ENCODE data around the gene NCOA7. TPM values are rescaled to one million over a fixed set of nuclear protein-coding genes. Genes with fewer than 3 reads are reported as not detected.

NCOA7 gene
- total RNA-seq, 2 donors from 2014 or later = 11.4 to 15.2 TPM

DNA sequence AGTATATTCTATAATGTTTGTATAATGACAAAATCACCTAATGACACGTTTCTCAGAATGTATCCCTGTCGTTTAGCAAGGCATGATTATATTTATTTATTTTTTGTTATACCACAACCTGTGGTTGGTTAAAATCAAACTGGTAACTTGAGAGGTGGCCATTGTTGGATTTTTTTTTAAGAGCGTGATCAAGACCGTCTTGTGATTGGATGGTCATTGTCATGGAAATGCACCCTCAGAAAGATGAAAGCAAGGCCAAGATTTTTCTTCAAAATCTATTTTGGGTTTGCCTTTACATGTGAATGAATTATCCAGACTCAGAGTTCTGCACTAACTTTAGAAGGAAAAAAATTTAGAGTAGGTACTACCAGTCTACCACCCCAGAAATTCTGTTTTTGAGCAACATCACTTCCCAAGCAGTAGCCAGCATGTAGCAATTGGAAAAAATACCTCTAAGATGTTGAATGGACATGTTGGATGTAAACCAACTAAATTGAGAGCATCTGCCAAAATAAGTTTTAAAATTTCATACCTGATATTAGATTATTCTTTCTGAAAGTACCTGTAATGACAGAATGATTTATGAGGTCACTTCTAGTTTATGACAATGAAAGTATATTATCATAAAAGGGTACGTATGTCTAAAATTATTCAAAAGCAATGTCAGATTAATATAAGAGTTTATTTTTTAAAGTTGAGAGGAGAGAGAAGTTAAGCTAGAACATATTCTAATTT, 50.8 kb downstream of the NCOA7 start:
- Histone ChIP-seq H3K27me3 (ENCODE audit: control insufficient read depth, insufficient read depth, low read length, poor library complexity, severe bottlenecking) (no peaks in the 10 kb centered on the region), H3K27ac (ENCODE audit: low read depth, low read length) (no peak overlapping the region), H3K9ac (ENCODE audit: extremely low read depth, low read length, poor library complexity, severe bottlenecking) (no peak overlapping the region), H3K36me3 (ENCODE audit: control insufficient read depth, insufficient read depth, low read length) (no peaks in the 10 kb centered on the region), H3K9me3 (ENCODE audit: control insufficient read depth, low read length) (no peaks in the 10 kb centered on the region), H3K4me1 (ENCODE audit: control insufficient read depth, insufficient read depth, low read length) (peaks cover 11% of the 10 kb centered on the region), H3K4me3 (ENCODE audit: low read length) (no peak overlapping the region)
- TF ChIP-seq, protein P1, sequence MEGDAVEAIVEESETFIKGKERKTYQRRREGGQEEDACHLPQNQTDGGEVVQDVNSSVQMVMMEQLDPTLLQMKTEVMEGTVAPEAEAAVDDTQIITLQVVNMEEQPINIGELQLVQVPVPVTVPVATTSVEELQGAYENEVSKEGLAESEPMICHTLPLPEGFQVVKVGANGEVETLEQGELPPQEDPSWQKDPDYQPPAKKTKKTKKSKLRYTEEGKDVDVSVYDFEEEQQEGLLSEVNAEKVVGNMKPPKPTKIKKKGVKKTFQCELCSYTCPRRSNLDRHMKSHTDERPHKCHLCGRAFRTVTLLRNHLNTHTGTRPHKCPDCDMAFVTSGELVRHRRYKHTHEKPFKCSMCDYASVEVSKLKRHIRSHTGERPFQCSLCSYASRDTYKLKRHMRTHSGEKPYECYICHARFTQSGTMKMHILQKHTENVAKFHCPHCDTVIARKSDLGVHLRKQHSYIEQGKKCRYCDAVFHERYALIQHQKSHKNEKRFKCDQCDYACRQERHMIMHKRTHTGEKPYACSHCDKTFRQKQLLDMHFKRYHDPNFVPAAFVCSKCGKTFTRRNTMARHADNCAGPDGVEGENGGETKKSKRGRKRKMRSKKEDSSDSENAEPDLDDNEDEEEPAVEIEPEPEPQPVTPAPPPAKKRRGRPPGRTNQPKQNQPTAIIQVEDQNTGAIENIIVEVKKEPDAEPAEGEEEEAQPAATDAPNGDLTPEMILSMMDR (conservative IDR thresholded peaks at IDR 0.05) = no peak
- H3K9me3 Mint-ChIP-seq = no peaks in the 10 kb centered on the region
- no peak for DNase-seq
- no peaks in the 10 kb centered on the region for H3K27me3 Mint-ChIP-seq (ENCODE audit: insufficient read depth)
- no peak overlapping the region for H3K4me3 Mint-ChIP-seq
- peaks cover 11% of the 10 kb centered on the region for H3K4me1 Mint-ChIP-seq
- no peaks in the 10 kb centered on the region for H3K36me3 Mint-ChIP-seq (ENCODE audit: low read depth)
- 86 to 100% methylated on average over 2 to 5 of the region's 5 CpGs for WGBS, 2 experiments (ENCODE audit: insufficient coverage in 1 of 2, insufficient read length in 1 of 2)
- H3K27ac Mint-ChIP-seq = no peak overlapping the region

DNA sequence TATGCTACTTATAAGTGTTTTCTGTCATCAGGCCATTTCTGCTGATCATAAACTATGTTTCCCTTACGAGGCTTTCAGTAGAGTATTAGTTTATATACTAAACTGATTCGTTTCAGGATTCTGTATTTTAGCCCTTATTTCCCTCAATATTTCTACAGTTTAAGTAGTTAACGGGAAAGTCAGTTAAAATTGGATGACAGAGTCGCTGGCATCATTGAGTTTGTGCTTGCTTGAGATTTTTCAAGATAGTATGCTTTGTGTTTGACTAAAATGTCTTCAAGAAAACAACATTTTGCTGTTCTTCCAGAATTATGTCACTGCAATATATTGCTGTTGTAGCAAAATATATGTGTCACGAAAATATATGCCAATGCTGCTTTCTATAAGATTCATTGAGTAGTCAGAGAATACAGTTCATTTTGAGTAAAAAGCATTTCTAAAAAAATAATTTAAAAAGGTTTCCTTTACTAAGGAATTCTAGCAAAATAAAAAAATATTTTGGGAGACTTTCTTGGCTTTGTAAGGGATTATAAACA, 51.4 kb downstream of the NCOA7 start:
- H3K4me3 Mint-ChIP-seq = no peak overlapping the region
- H3K27me3 Mint-ChIP-seq (ENCODE audit: insufficient read depth) = no peaks in the 10 kb centered on the region
- no peak overlapping the region for H3K27ac ChIP-seq (ENCODE audit: low read depth, low read length)
- TF ChIP-seq, protein P1 (conservative IDR thresholded peaks at IDR 0.05) = no peak
- no peak overlapping the region for H3K27ac Mint-ChIP-seq
- H3K4me3 ChIP-seq (ENCODE audit: low read length) = no peak overlapping the region
- peaks cover 14% of the 10 kb centered on the region for H3K4me1 Mint-ChIP-seq
- DNase-seq = no peak
- H3K9me3 Mint-ChIP-seq = no peaks in the 10 kb centered on the region
- H3K36me3 ChIP-seq (ENCODE audit: control insufficient read depth, insufficient read depth, low read length) = no peaks in the 10 kb centered on the region
- 86 to 100% methylated on average over 1 to 5 of the region's 5 CpGs for WGBS, 2 experiments (ENCODE audit: insufficient coverage in 1 of 2, insufficient read length in 1 of 2)
- no peaks in the 10 kb centered on the region for H3K27me3 ChIP-seq (ENCODE audit: control insufficient read depth, insufficient read depth, low read length, poor library complexity, severe bottlenecking)
- H3K9ac ChIP-seq (ENCODE audit: extremely low read depth, low read length, poor library complexity, severe bottlenecking) = no peak overlapping the region
- no peaks in the 10 kb centered on the region for H3K36me3 Mint-ChIP-seq (ENCODE audit: low read depth)
- no peaks in the 10 kb centered on the region for H3K9me3 ChIP-seq (ENCODE audit: control insufficient read depth, low read length)
- peaks cover 11% of the 10 kb centered on the region for H3K4me1 ChIP-seq (ENCODE audit: control insufficient read depth, insufficient read depth, low read length)

DNA sequence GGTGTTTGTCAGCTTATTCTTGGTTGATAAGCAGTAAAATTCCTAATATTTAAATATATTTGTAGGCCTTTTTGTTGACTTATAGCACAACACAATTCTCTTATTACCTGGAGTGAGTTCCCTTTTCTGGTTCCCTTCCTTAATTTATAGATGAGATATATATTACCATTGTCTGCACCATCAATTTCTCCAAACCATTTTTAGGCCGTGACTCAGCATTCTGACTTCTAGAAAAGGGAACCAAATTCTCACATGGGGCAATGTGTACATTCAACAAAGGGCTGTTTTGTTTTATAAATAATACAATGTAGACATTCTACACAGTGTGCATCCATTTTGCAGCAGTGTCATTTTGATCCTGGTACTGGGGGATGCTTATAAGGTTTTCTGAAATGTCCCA, 52.8 kb downstream of the NCOA7 start:
- Histone ChIP-seq H3K27ac (ENCODE audit: low read depth, low read length) (no peak overlapping the region), H3K4me3 (ENCODE audit: low read length) (no peak overlapping the region), H3K36me3 (ENCODE audit: control insufficient read depth, insufficient read depth, low read length) (no peaks in the 10 kb centered on the region), H3K9me3 (ENCODE audit: control insufficient read depth, low read length) (no peaks in the 10 kb centered on the region), H3K27me3 (ENCODE audit: control insufficient read depth, insufficient read depth, low read length, poor library complexity, severe bottlenecking) (no peaks in the 10 kb centered on the region), H3K4me1 (ENCODE audit: control insufficient read depth, insufficient read depth, low read length) (peaks cover 9% of the 10 kb centered on the region), H3K9ac (ENCODE audit: extremely low read depth, low read length, poor library complexity, severe bottlenecking) (no peak overlapping the region)
- H3K27me3 Mint-ChIP-seq (ENCODE audit: insufficient read depth) = no peaks in the 10 kb centered on the region
- no peak for DNase-seq
- H3K27ac Mint-ChIP-seq = no peak overlapping the region
- H3K4me1 Mint-ChIP-seq = peaks cover 14% of the 10 kb centered on the region
- no peak overlapping the region for H3K4me3 Mint-ChIP-seq
- H3K36me3 Mint-ChIP-seq (ENCODE audit: low read depth) = peaks cover 2% of the 10 kb centered on the region
- TF ChIP-seq, protein P1 (conservative IDR thresholded peaks at IDR 0.05) = no peak
- WGBS, 2 experiments (ENCODE audit: insufficient coverage in 1 of 2, insufficient read length in 1 of 2) = 100% methylated on average over 1 of the region's 1 CpG; no CpG with 5 or more reads in 1 of the 2 experiments
- H3K9me3 Mint-ChIP-seq = no peaks in the 10 kb centered on the region
